ENCODE measurements around the gene NLGN1. TPM values are rescaled to one million over a fixed set of nuclear protein-coding genes. Genes with fewer than 3 reads are reported as not detected.

Gene NLGN1
- polyA plus RNA-seq, 1 donor from 2014 or later: 2.7 TPM

GRCh38 chr3:174193604-174194003, 796.1 kb downstream of the NLGN1 start:
- Histone ChIP-seq H3K27me3 (ENCODE audit: insufficient read depth, low read depth, low read length) (no peaks in the 10 kb centered on the region), H3K79me2 (replicated peaks; ENCODE audit: insufficient read depth, low read length) (no peaks in the 10 kb centered on the region), H3K27ac (ENCODE audit: low read length) (no peak overlapping the region), H3K9me3 (ENCODE audit: low read length) (no peaks in the 10 kb centered on the region), H4K20me1 (ENCODE audit: insufficient read depth) (no peaks in the 10 kb centered on the region), H3K9ac (ENCODE audit: low read length) (no peak overlapping the region), H3K4me2 (ENCODE audit: low read length) (no peak overlapping the region), H3K36me3 (ENCODE audit: insufficient read depth, low read length) (no peaks in the 10 kb centered on the region), H2AFZ (ENCODE audit: low read depth, low read length) (no peak overlapping the region), H3K9me2 (ENCODE audit: insufficient read depth, low read length) (no peaks in the 10 kb centered on the region), H3K4me3 (ENCODE audit: low read length) (no peak overlapping the region), H3F3A (ENCODE audit: insufficient read depth, low read length, poor library complexity, severe bottlenecking) (no peaks in the 10 kb centered on the region)
- TF ChIP-seq POLR2AphosphoS5 (IDR thresholded peaks at IDR 0.05): no peak
- TF ChIP-seq SMC3 (conservative IDR thresholded peaks at IDR 0.05; ENCODE audit: poor library complexity): no peak
- TF ChIP-seq MXI1 (conservative IDR thresholded peaks at IDR 0.05; ENCODE audit: poor library complexity, severe bottlenecking): no peak
- TF ChIP-seq REST (IDR thresholded peaks at IDR 0.05; ENCODE audit: borderline replicate concordance): no peak
- no peak for TF ChIP-seq EP300 (conservative IDR thresholded peaks at IDR 0.05; ENCODE audit: poor library complexity, severe bottlenecking)
- TF ChIP-seq RAD21 (conservative IDR thresholded peaks at IDR 0.05): no peak
- no peak for TF ChIP-seq CTCF (IDR thresholded peaks at IDR 0.05; ENCODE audit: poor library complexity, severe bottlenecking)

- H3K27me3 ChIP-seq (ENCODE audit: insufficient read depth, low read depth, low read length): no peaks in the 10 kb centered on the region
- no peaks in the 10 kb centered on the region for H3K9me3 ChIP-seq (ENCODE audit: low read length)
- H3F3A ChIP-seq (ENCODE audit: insufficient read depth, low read length, poor library complexity, severe bottlenecking): peaks cover 3% of the 10 kb centered on the region
- H3K79me2 ChIP-seq (replicated peaks; ENCODE audit: insufficient read depth, low read length): no peaks in the 10 kb centered on the region
- H3K27ac ChIP-seq (ENCODE audit: low read length): no peak overlapping the region
- H3K4me3 ChIP-seq (ENCODE audit: low read length): no peak overlapping the region
- no peaks in the 10 kb centered on the region for H3K9me2 ChIP-seq (ENCODE audit: insufficient read depth, low read length)
- H3K4me2 ChIP-seq (ENCODE audit: low read length): no peak overlapping the region
- H4K20me1 ChIP-seq (ENCODE audit: insufficient read depth): no peaks in the 10 kb centered on the region
- H3K36me3 ChIP-seq (ENCODE audit: insufficient read depth, low read length): no peaks in the 10 kb centered on the region
- no peak for TF ChIP-seq EZH2 (IDR thresholded peaks at IDR 0.05; ENCODE audit: borderline replicate concordance, insufficient read depth, low read length, poor library complexity, severe bottlenecking)
- TF ChIP-seq POLR2AphosphoS5 (IDR thresholded peaks at IDR 0.05): no peak
- TF ChIP-seq EP300 (conservative IDR thresholded peaks at IDR 0.05; ENCODE audit: poor library complexity, severe bottlenecking): no peak
- no peak for TF ChIP-seq TAF1 (IDR thresholded peaks at IDR 0.05; ENCODE audit: low read depth)
- no peak for TF ChIP-seq RAD21 (conservative IDR thresholded peaks at IDR 0.05)
- no peak for TF ChIP-seq SMC3 (conservative IDR thresholded peaks at IDR 0.05; ENCODE audit: poor library complexity)
- TF ChIP-seq REST (IDR thresholded peaks at IDR 0.05; ENCODE audit: borderline replicate concordance): no peak
- no peak for TF ChIP-seq MXI1 (conservative IDR thresholded peaks at IDR 0.05; ENCODE audit: poor library complexity, severe bottlenecking)
- TF ChIP-seq CTCF (IDR thresholded peaks at IDR 0.05; ENCODE audit: poor library complexity, severe bottlenecking): no peak
- H2AFZ ChIP-seq (ENCODE audit: low read depth, low read length): no peak overlapping the region
- no peak overlapping the region for H3K9ac ChIP-seq (ENCODE audit: low read length)
These were observed 799.9 kb downstream of the NLGN1 start for GRCh38 chr3:174197416-174197815.

All from neural cell (in vitro differentiated cells).